ENCODE results near the gene LTB4R2.

The LTB4R2 gene

GRCh38 chr14:24277606-24278321, 32.2 kb upstream of the LTB4R2 start:
- DNase-seq, result no peak

GRCh38 chr14:24278424-24278823, 31.5 kb upstream of the LTB4R2 start:
- DNase-seq, result no peak

- no peak for DNase-seq
Measured at GRCh38 chr14:24279301-24280186, 30.4 kb upstream of the LTB4R2 start.

GRCh38 chr14:24280797-24281460, 29.0 kb upstream of the LTB4R2 start:
- peak; percentile 14 for DNase-seq

- no peak for DNase-seq
Measured at GRCh38 chr14:24281636-24282035, 28.3 kb upstream of the LTB4R2 start.

GRCh38 chr14:24282736-24283135, 27.2 kb upstream of the LTB4R2 start:
- no peak for DNase-seq

- no peak for DNase-seq
Measured at GRCh38 chr14:24283796-24284460, 26.0 kb upstream of the LTB4R2 start.

- DNase-seq, result no peak
Measured at GRCh38 chr14:24284501-24285035, 25.4 kb upstream of the LTB4R2 start.

- no peak for DNase-seq
Measured at GRCh38 chr14:24285351-24285750, 24.6 kb upstream of the LTB4R2 start.

- no peak for DNase-seq
Measured at GRCh38 chr14:24286996-24287395, 22.9 kb upstream of the LTB4R2 start.

GRCh38 chr14:24289649-24290280, 20.2 kb upstream of the LTB4R2 start:
- DNase-seq, result no peak

GRCh38 chr14:24290746-24291145, 19.2 kb upstream of the LTB4R2 start:
- DNase-seq, result no peak

- DNase-seq, result no peak
Measured at GRCh38 chr14:24291446-24292117, 18.4 kb upstream of the LTB4R2 start.

GRCh38 chr14:24292118-24292807, 17.7 kb upstream of the LTB4R2 start:
- DNase-seq, result no peak

GRCh38 chr14:24293525-24293924, 16.4 kb upstream of the LTB4R2 start:
- no peak for DNase-seq

- peak; percentile 94 for DNase-seq
Measured at GRCh38 chr14:24296341-24297157, 13.4 kb upstream of the LTB4R2 start.

GRCh38 chr14:24297190-24297964, 12.6 kb upstream of the LTB4R2 start:
- peak; percentile 25 for DNase-seq

- peak; percentile 44 for DNase-seq
Measured at GRCh38 chr14:24298892-24299254, 11.1 kb upstream of the LTB4R2 start.
